Mesendoderm (in vitro differentiated cells): ENCODE data around the gene PDE4D.
A peak's percentile ranks its signal among the peaks of the same experiment; 100 is the strongest.

Experiments used
- DNase-seq: peaks from one replicate; pipeline ENCODE4 v3.0.0; 2013
- H2AK5ac ChIP-seq: 2 replicates; pipeline ENCODE4 v1.6.1; 2013; ENCODE audit warnings: low read length, inconsistent platforms
- H2BK120ac ChIP-seq: 2 replicates; pipeline ENCODE4 v1.6.1; 2013; ENCODE audit warnings: low read depth, mild to moderate bottlenecking, low read length, moderate library complexity, mixed read lengths
- H2BK15ac ChIP-seq: replicated peaks from 2 replicates; pipeline ENCODE4 v1.6.1; 2013; ENCODE audit warnings: low read depth, mild to moderate bottlenecking, moderate library complexity
- H2BK5ac ChIP-seq: 2 replicates; pipeline ENCODE4 v1.6.1; 2013; ENCODE audit warnings: low read length, inconsistent platforms
- H3K18ac ChIP-seq: 2 replicates; pipeline ENCODE4 v1.6.1; 2013; ENCODE audit warnings: mild to moderate bottlenecking, low read length, mixed read lengths
- H3K23ac ChIP-seq: one replicate; pipeline ENCODE4 v1.6.1; 2013; ENCODE audit warnings: low read length
- H3K27ac ChIP-seq: 2 replicates; pipeline ENCODE4 v1.5.1; 2013; ENCODE audit warnings: low read depth, mild to moderate bottlenecking, inconsistent platforms, low read length, moderate library complexity
- H3K27me3 ChIP-seq: 2 replicates; pipeline ENCODE4 v1.6.1; 2013; ENCODE audit warnings: low read length, control low read depth, mild to moderate bottlenecking, inconsistent platforms; ENCODE audit not compliant: insufficient read depth, poor library complexity
- H3K36me3 ChIP-seq: 2 replicates; pipeline ENCODE4 v1.6.1; 2013; ENCODE audit warnings: low read length, inconsistent platforms; ENCODE audit not compliant: control insufficient read depth, insufficient read depth
- H3K4ac ChIP-seq: one replicate; pipeline ENCODE4 v1.6.1; 2013; ENCODE audit warnings: low read depth, mild to moderate bottlenecking, low read length, moderate library complexity
- H3K4me1 ChIP-seq: 2 replicates; pipeline ENCODE4 v1.6.1; 2013; ENCODE audit warnings: low read depth, low read length, inconsistent platforms; ENCODE audit not compliant: control insufficient read depth
- H3K4me2 ChIP-seq: 2 replicates; pipeline ENCODE4 v1.6.1; 2013; ENCODE audit warnings: low read length
- H3K4me3 ChIP-seq: 2 replicates; pipeline ENCODE4 v1.5.1; 2013; ENCODE audit warnings: mild to moderate bottlenecking, low read length
- H3K56ac ChIP-seq: one replicate; pipeline ENCODE4 v1.6.1; 2013; ENCODE audit warnings: low read length
- H3K79me1 ChIP-seq: 2 replicates; pipeline ENCODE4 v1.6.1; 2013; ENCODE audit warnings: low read length, inconsistent platforms
- H3K79me2 ChIP-seq: 2 replicates; pipeline ENCODE4 v1.6.1; 2013; ENCODE audit warnings: mild to moderate bottlenecking, low read length; ENCODE audit not compliant: control insufficient read depth, insufficient read depth
- H3K9ac ChIP-seq: 2 replicates; pipeline ENCODE4 v1.6.1; 2013; ENCODE audit warnings: low read length, inconsistent platforms
- H4K5ac ChIP-seq: one replicate; pipeline ENCODE4 v1.6.1; 2013; ENCODE audit warnings: low read length
- H4K8ac ChIP-seq: one replicate; pipeline ENCODE4 v1.6.1; 2013; ENCODE audit warnings: low read depth, mild to moderate bottlenecking, control low read depth, low read length, moderate library complexity
- WGBS: extraction: QIAGEN DNeasy Blood & Tissue Kit; methylation state at CpG from one replicate; pipeline ENCODE4 v1.1.7; 2013; ENCODE audit warnings: low lambda C conversion rate, missing lambda C conversion rate; ENCODE audit not compliant: insufficient coverage; ENCODE audit errors: extremely low coverage; 5-methylcytosine and 5-hydroxymethylcytosine counted together

The PDE4D gene

GRCh38 chr5:59330680-59331079 lies 562.8 kb downstream of the PDE4D start:
- H2BK5ac ChIP-seq = no peak overlapping the region
- H3K18ac ChIP-seq = no peak overlapping the region
- H2BK15ac ChIP-seq = no peak overlapping the region
- no peak overlapping the region for H2BK120ac ChIP-seq
- no peaks in the 10 kb centered on the region for H3K79me1 ChIP-seq
- H3K4me1 ChIP-seq = no peaks in the 10 kb centered on the region
- no peaks in the 10 kb centered on the region for H3K79me2 ChIP-seq
- H3K56ac ChIP-seq = no peak overlapping the region
- DNase-seq = peak; percentile 40
- H3K23ac ChIP-seq = no peak overlapping the region
- H3K4ac ChIP-seq = no peak overlapping the region
- H2AK5ac ChIP-seq = no peak overlapping the region
- H3K4me2 ChIP-seq = no peak overlapping the region
- no peaks in the 10 kb centered on the region for H3K27me3 ChIP-seq
- WGBS = no CpG with 5 or more reads among the region's 9 CpGs
- no peaks in the 10 kb centered on the region for H3K36me3 ChIP-seq
- no peak overlapping the region for H4K8ac ChIP-seq
- no peak overlapping the region for H3K4me3 ChIP-seq
- no peak overlapping the region for H3K27ac ChIP-seq
- H4K5ac ChIP-seq = no peak overlapping the region
- H3K9ac ChIP-seq = no peak overlapping the region

GRCh38 chr5:59328709-59329296 lies 564.7 kb downstream of the PDE4D start:
- no CpG with 5 or more reads among the region's 6 CpGs for WGBS
- H2BK15ac ChIP-seq = no peak overlapping the region
- H4K5ac ChIP-seq = no peak overlapping the region
- H3K23ac ChIP-seq = no peak overlapping the region
- no peak overlapping the region for H3K56ac ChIP-seq
- no peak overlapping the region for H3K27ac ChIP-seq
- DNase-seq = peak; percentile 62
- no peak overlapping the region for H3K18ac ChIP-seq
- no peaks in the 10 kb centered on the region for H3K27me3 ChIP-seq
- no peaks in the 10 kb centered on the region for H3K79me2 ChIP-seq
- no peak overlapping the region for H3K4me2 ChIP-seq
- H3K4me3 ChIP-seq = no peak overlapping the region
- no peaks in the 10 kb centered on the region for H3K4me1 ChIP-seq
- H3K36me3 ChIP-seq = no peaks in the 10 kb centered on the region
- H2BK5ac ChIP-seq = no peak overlapping the region
- H2AK5ac ChIP-seq = no peak overlapping the region
- no peak overlapping the region for H3K9ac ChIP-seq
- H3K79me1 ChIP-seq = no peaks in the 10 kb centered on the region
- no peak overlapping the region for H3K4ac ChIP-seq
- H2BK120ac ChIP-seq = no peak overlapping the region
- H4K8ac ChIP-seq = no peak overlapping the region

- H3K18ac ChIP-seq = no peak overlapping the region
- no peak overlapping the region for H2AK5ac ChIP-seq
- H3K4me2 ChIP-seq = no peak overlapping the region
- no peaks in the 10 kb centered on the region for H3K36me3 ChIP-seq
- no peak overlapping the region for H3K23ac ChIP-seq
- no peak overlapping the region for H3K9ac ChIP-seq
- no peaks in the 10 kb centered on the region for H3K27me3 ChIP-seq
- H2BK15ac ChIP-seq = no peak overlapping the region
- H3K4me3 ChIP-seq = no peak overlapping the region
- no peaks in the 10 kb centered on the region for H3K79me1 ChIP-seq
- no peak overlapping the region for H3K56ac ChIP-seq
- H3K27ac ChIP-seq = no peak overlapping the region
- DNase-seq = no peak
- no peak overlapping the region for H3K4ac ChIP-seq
- H2BK120ac ChIP-seq = no peak overlapping the region
- no peaks in the 10 kb centered on the region for H3K4me1 ChIP-seq
- H4K5ac ChIP-seq = no peak overlapping the region
- H4K8ac ChIP-seq = no peak overlapping the region
- no peaks in the 10 kb centered on the region for H3K79me2 ChIP-seq
- no peak overlapping the region for H2BK5ac ChIP-seq
- no CpG with 5 or more reads among the region's 4 CpGs for WGBS
Measured at GRCh38 chr5:59327191-59327980, 566.1 kb downstream of the PDE4D start.

- Histone ChIP-seq H4K8ac (no peak overlapping the region), H4K5ac (no peak overlapping the region), H3K27me3 (no peaks in the 10 kb centered on the region), H3K4me1 (no peaks in the 10 kb centered on the region), H2BK5ac (no peak overlapping the region), H2AK5ac (no peak overlapping the region), H3K4me2 (no peak overlapping the region), H3K36me3 (no peaks in the 10 kb centered on the region), H3K79me1 (no peaks in the 10 kb centered on the region), H3K4me3 (no peak overlapping the region), H2BK120ac (no peak overlapping the region), H2BK15ac (no peak overlapping the region), H3K79me2 (no peaks in the 10 kb centered on the region), H3K56ac (no peak overlapping the region), H3K18ac (no peak overlapping the region), H3K9ac (no peak overlapping the region), H3K27ac (no peak overlapping the region), H3K4ac (no peak overlapping the region), H3K23ac (no peak overlapping the region)
- WGBS = no CpG with 5 or more reads among the region's 2 CpGs
- DNase-seq = no peak
Measured at GRCh38 chr5:59326596-59326995, 566.9 kb downstream of the PDE4D start.

GRCh38 chr5:59325070-59325469 lies 568.5 kb downstream of the PDE4D start:
- Histone ChIP-seq H3K4me2 (no peak overlapping the region), H3K4ac (no peak overlapping the region), H2BK5ac (no peak overlapping the region), H3K4me1 (no peaks in the 10 kb centered on the region), H3K23ac (no peak overlapping the region), H3K4me3 (no peak overlapping the region), H4K8ac (no peak overlapping the region), H3K27me3 (no peaks in the 10 kb centered on the region), H2AK5ac (no peak overlapping the region), H3K79me1 (no peaks in the 10 kb centered on the region), H3K27ac (no peak overlapping the region), H3K79me2 (no peaks in the 10 kb centered on the region), H3K36me3 (no peaks in the 10 kb centered on the region), H2BK15ac (no peak overlapping the region), H3K18ac (no peak overlapping the region), H2BK120ac (no peak overlapping the region), H3K56ac (no peak overlapping the region), H4K5ac (no peak overlapping the region), H3K9ac (no peak overlapping the region)
- no CpG with 5 or more reads among the region's 2 CpGs for WGBS
- DNase-seq = no peak
